Measurements from ENCODE around the gene LIN9.

Gene LIN9

DNA sequence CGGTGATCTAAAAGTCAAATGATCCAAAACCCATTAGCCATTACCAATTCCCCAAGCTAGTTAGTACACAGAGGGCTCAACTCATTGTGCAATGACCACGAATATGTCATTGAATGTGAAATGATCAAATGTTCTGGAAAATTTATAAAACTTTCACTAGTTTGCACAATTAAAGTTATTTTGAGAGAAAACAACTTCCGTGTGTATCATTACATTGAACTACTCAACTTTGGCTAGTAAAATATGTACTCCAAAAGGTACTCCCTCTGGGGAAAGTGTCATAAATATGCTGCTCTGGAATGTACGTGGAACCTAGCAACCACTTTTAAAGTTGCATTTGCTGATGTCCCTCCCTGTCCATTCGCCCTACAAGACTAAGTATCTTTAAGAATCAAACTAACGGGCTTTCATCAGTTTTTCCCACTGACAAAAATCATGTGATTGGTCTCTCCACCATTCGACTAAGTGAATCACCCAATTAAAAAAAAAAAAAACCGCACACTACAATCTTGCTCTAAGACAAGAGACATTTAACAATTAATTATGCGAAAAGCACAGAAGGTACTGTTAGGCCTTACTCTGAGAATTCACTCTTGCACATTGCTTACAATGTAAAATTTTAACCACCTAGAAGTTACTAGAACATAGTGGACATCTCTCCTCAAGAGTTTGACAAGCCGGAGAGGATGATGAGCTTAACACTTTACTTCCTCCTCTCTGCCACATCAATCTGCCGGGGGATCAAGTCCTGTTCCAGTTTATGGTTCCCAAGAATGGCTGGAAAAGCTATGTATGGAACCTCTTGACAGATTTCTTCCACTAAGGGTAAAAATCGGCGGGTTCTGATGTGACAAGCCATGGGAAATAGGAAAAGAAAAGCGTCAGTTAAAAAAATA, 123.6 kb downstream of the LIN9 start:
- H3K9me3 ChIP-seq (ENCODE audit: insufficient read depth, low read length): no peaks in the 10 kb centered on the region
- H3K27ac ChIP-seq (ENCODE audit: low read depth, low read length): peak overlapping the region; percentile 71; the same call in 1 of the 2 replicates
- H3K36me3 ChIP-seq (ENCODE audit: low read length): no peaks in the 10 kb centered on the region; the same call in 1 of the 2 replicates
- H3K27me3 ChIP-seq (ENCODE audit: low read length): no peaks in the 10 kb centered on the region
- H3K9me2 ChIP-seq (replicated peaks; ENCODE audit: insufficient read depth, low read length): no peaks in the 10 kb centered on the region
- H3K9ac ChIP-seq (ENCODE audit: low read length): peak overlapping the region; percentile 84
- H3K4me2 ChIP-seq (ENCODE audit: low read depth, low read length, poor library complexity, severe bottlenecking): peak overlapping the region; percentile 99
- H3F3A ChIP-seq (ENCODE audit: insufficient read depth): peaks cover 28% of the 10 kb centered on the region
- peaks cover 57% of the 10 kb centered on the region for H3K79me2 ChIP-seq (ENCODE audit: insufficient read depth, low read length)
- H2AFZ ChIP-seq (ENCODE audit: low read depth, low read length, severe bottlenecking): no peak overlapping the region
- peaks cover 6% of the 10 kb centered on the region; the same call in 1 of the 2 replicates for H4K20me1 ChIP-seq (ENCODE audit: low read depth, low read length)
- H3K4me3 ChIP-seq (ENCODE audit: insufficient read depth, low read length, poor library complexity, severe bottlenecking): peak overlapping the region; percentile 91
- TF ChIP-seq, protein P1, sequence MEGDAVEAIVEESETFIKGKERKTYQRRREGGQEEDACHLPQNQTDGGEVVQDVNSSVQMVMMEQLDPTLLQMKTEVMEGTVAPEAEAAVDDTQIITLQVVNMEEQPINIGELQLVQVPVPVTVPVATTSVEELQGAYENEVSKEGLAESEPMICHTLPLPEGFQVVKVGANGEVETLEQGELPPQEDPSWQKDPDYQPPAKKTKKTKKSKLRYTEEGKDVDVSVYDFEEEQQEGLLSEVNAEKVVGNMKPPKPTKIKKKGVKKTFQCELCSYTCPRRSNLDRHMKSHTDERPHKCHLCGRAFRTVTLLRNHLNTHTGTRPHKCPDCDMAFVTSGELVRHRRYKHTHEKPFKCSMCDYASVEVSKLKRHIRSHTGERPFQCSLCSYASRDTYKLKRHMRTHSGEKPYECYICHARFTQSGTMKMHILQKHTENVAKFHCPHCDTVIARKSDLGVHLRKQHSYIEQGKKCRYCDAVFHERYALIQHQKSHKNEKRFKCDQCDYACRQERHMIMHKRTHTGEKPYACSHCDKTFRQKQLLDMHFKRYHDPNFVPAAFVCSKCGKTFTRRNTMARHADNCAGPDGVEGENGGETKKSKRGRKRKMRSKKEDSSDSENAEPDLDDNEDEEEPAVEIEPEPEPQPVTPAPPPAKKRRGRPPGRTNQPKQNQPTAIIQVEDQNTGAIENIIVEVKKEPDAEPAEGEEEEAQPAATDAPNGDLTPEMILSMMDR (IDR thresholded peaks at IDR 0.05; ENCODE audit: insufficient read depth, low read length, poor library complexity, severe bottlenecking): no peak
- TF ChIP-seq EZH2phosphoT487 (conservative IDR thresholded peaks at IDR 0.05; ENCODE audit: low read length): no peak

DNA sequence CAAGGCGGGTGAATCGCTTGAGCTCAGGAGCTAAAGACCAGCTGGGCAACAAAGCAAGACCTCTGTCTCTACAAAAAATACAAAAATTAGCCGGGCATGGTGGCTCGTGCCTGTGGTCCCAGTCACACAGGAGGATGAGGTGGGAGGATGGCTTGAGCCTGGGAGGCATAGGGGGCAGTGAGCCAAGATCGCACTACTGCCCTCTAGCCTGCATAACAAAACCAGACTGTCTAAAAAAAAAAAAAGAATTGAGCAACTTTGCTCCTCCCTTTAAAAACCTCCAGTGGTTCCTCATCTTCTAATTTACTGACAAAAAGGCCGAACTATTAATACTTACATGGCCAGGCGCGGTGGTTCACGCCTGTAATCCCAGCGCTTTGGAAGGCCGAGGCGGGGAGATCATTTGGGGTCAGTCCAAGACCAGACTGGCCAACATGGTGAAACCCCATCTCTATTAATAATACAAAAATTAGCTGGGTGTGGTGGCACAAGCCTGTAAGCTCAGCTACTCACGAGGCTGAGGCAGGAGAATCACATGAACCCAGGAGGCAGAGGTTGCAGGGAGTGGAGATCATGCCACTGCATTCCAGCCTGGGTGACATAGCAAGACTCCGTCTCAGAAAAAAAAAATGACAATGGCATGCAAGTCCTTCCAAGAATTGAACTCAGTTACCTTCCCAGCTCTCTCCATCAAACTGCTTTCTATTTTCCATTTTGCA, 126.8 kb downstream of the LIN9 start:
- no peak overlapping the region for H2AFZ ChIP-seq (ENCODE audit: low read depth, low read length, severe bottlenecking)
- no peaks in the 10 kb centered on the region for H3K9me2 ChIP-seq (replicated peaks; ENCODE audit: insufficient read depth, low read length)
- H4K20me1 ChIP-seq (ENCODE audit: low read depth, low read length): peaks cover 6% of the 10 kb centered on the region; the same call in 1 of the 2 replicates
- peaks cover 28% of the 10 kb centered on the region for H3F3A ChIP-seq (ENCODE audit: insufficient read depth)
- H3K27me3 ChIP-seq (ENCODE audit: low read length): no peaks in the 10 kb centered on the region
- H3K4me3 ChIP-seq (ENCODE audit: insufficient read depth, low read length, poor library complexity, severe bottlenecking): peak overlapping the region; percentile 36
- H3K4me2 ChIP-seq (ENCODE audit: low read depth, low read length, poor library complexity, severe bottlenecking): peak overlapping the region; percentile 61
- H3K9me3 ChIP-seq (ENCODE audit: insufficient read depth, low read length): no peaks in the 10 kb centered on the region
- H3K9ac ChIP-seq (ENCODE audit: low read length): peak overlapping the region; percentile 33; the same call in 1 of the 2 replicates
- H3K36me3 ChIP-seq (ENCODE audit: low read length): peaks cover 2% of the 10 kb centered on the region; the same call in 1 of the 2 replicates
- peak overlapping the region; percentile 53 for H3K27ac ChIP-seq (ENCODE audit: low read depth, low read length)
- H3K79me2 ChIP-seq (ENCODE audit: insufficient read depth, low read length): peaks cover 89% of the 10 kb centered on the region
- TF ChIP-seq EZH2phosphoT487 (conservative IDR thresholded peaks at IDR 0.05; ENCODE audit: low read length): no peak
- TF ChIP-seq, protein P1 (IDR thresholded peaks at IDR 0.05; ENCODE audit: insufficient read depth, low read length, poor library complexity, severe bottlenecking): peak; percentile 52

All from SU-DHL-6 (cell line).